ENCODE data around the gene BCL2L15.

BCL2L15 gene

GRCh38 chr1:113887402-113888175, at the start of gene BCL2L15:
Gene BCL2L15, minus strand, starts transcription at chr1:113887581. Its CDS starts 206 bp downstream, at chr1:113887375.
- no peak for DNase-seq

- DNase-seq, result no peak
Observed at GRCh38 chr1:113937146-113937545, 49.8 kb upstream of the BCL2L15 start.

GRCh38 chr1:113935970-113936369, 48.6 kb upstream of the BCL2L15 start:
- no peak for DNase-seq

- no peak for DNase-seq
Observed at GRCh38 chr1:113935176-113935575, 47.8 kb upstream of the BCL2L15 start.

GRCh38 chr1:113934511-113935055, 47.2 kb upstream of the BCL2L15 start:
- no peak for DNase-seq

- no peak for DNase-seq
Observed at GRCh38 chr1:113934006-113934405, 46.6 kb upstream of the BCL2L15 start.

GRCh38 chr1:113931451-113931851, 44.1 kb upstream of the BCL2L15 start:
- no peak for DNase-seq

GRCh38 chr1:113930499-113931161, 43.2 kb upstream of the BCL2L15 start:
- DNase-seq, result peak; percentile 79

- peak; percentile 72 for DNase-seq
Observed at GRCh38 chr1:113929750-113930498, 42.5 kb upstream of the BCL2L15 start.

GRCh38 chr1:113928941-113929749, 41.8 kb upstream of the BCL2L15 start, which contains the start of gene HIPK1:
Gene HIPK1, plus strand, starts transcription at chr1:113929324.
- DNase-seq, result peak; percentile 94

- DNase-seq, result no peak
Observed at GRCh38 chr1:113928187-113928930, 41.0 kb upstream of the BCL2L15 start.

- DNase-seq, result no peak
Observed at GRCh38 chr1:113924473-113924872, 37.1 kb upstream of the BCL2L15 start.

- DNase-seq, result no peak
Observed at GRCh38 chr1:113922957-113923356, 35.6 kb upstream of the BCL2L15 start.

GRCh38 chr1:113918243-113918642, 30.9 kb upstream of the BCL2L15 start:
- no peak for DNase-seq

- DNase-seq, result no peak
Observed at GRCh38 chr1:113917400-113918082, 30.2 kb upstream of the BCL2L15 start.

- DNase-seq, result no peak
Observed at GRCh38 chr1:113916974-113917373, 29.6 kb upstream of the BCL2L15 start.

- DNase-seq, result no peak
Observed at GRCh38 chr1:113913887-113914664, 26.7 kb upstream of the BCL2L15 start.

GRCh38 chr1:113913312-113913668, 25.9 kb upstream of the BCL2L15 start:
- no peak for DNase-seq

- DNase-seq, result no peak
Observed at GRCh38 chr1:113912594-113913311, 25.4 kb upstream of the BCL2L15 start.

- DNase-seq, result no peak
Observed at GRCh38 chr1:113905435-113905861, 18.1 kb upstream of the BCL2L15 start.
